ENCODE measurements around the gene EDIL3.

GRCh38 chr5:84379749-84380148 lies 4.9 kb downstream of the EDIL3 start:
- TF ChIP-seq FOXP2 (optimal IDR thresholded peaks at IDR 0.05; ENCODE audit: borderline replicate concordance, extremely low read depth, extremely low read length, insufficient read depth) (no peak), TAF1 (IDR thresholded peaks at IDR 0.05; ENCODE audit: borderline replicate concordance, insufficient read depth, low read length) (no peak), POLR2AphosphoS5 (IDR thresholded peaks at IDR 0.05; ENCODE audit: low read depth, low read length) (no peak), REST (IDR thresholded peaks at IDR 0.05; ENCODE audit: insufficient read depth in 1 of 2, low read depth in 2 of 2, low read length in 2 of 2) (no peak)

All from PFSK-1 (cell line).